H9 (cell line): ENCODE measurements around the gene USP35. TPM values are rescaled to one million over a fixed set of nuclear protein-coding genes. Genes with fewer than 3 reads are reported as not detected.

Experiments used
- DNase-seq: peaks from one replicate; pipeline ENCODE4 v3.0.0-alpha.2; 2017
- H2AFZ ChIP-seq: one replicate; pipeline ENCODE4 v1.6.1; 2013; ENCODE audit warnings: mild to moderate bottlenecking, low read length, control low read depth, moderate library complexity
- H2AK5ac ChIP-seq: 2 replicates; pipeline ENCODE4 v1.6.1; 2013; ENCODE audit warnings: low read length, control low read depth, mixed read lengths; ENCODE audit not compliant: insufficient read length
- H2BK120ac ChIP-seq: one replicate; pipeline ENCODE4 v1.6.1; 2013; ENCODE audit warnings: low read depth, mild to moderate bottlenecking, low read length, control low read depth, inconsistent platforms; ENCODE audit not compliant: poor library complexity, severe bottlenecking
- H2BK12ac ChIP-seq: 2 replicates; pipeline ENCODE4 v1.6.1; 2013; ENCODE audit warnings: low read length, control low read depth, mixed read lengths, low read depth; ENCODE audit not compliant: insufficient read length
- H2BK15ac ChIP-seq: 2 replicates; pipeline ENCODE4 v1.6.1; 2013; ENCODE audit warnings: low read depth, low read length, control low read depth
- H2BK20ac ChIP-seq: one replicate; pipeline ENCODE4 v1.6.1; 2013; ENCODE audit warnings: low read depth, mild to moderate bottlenecking, low read length, control low read depth, inconsistent platforms; ENCODE audit not compliant: poor library complexity, severe bottlenecking
- H2BK5ac ChIP-seq: 2 replicates; pipeline ENCODE4 v1.6.1; 2013; ENCODE audit warnings: low read length, control low read depth, mixed read lengths; ENCODE audit not compliant: insufficient read length
- H3K14ac ChIP-seq: 2 replicates; pipeline ENCODE4 v1.6.1; 2013; ENCODE audit warnings: low read length, control low read depth; ENCODE audit not compliant: insufficient read depth
- H3K18ac ChIP-seq: 2 replicates; pipeline ENCODE4 v1.6.1; 2013; ENCODE audit warnings: low read depth, mild to moderate bottlenecking, mixed read lengths, low read length, control low read depth; ENCODE audit not compliant: insufficient read length
- H3K23ac ChIP-seq: 2 replicates; pipeline ENCODE4 v1.6.1; 2013; ENCODE audit warnings: low read length, control low read depth, mixed read lengths, low read depth; ENCODE audit not compliant: insufficient read length
- H3K23me2 ChIP-seq: 2 replicates; pipeline ENCODE4 v1.6.1; 2013; ENCODE audit warnings: low read depth, mild to moderate bottlenecking, mixed read lengths, low read length, control low read depth; ENCODE audit not compliant: insufficient read length, poor library complexity, severe bottlenecking
- H3K27ac ChIP-seq: 2 replicates; pipeline ENCODE4 v1.5.1; 2013; ENCODE audit warnings: low read length, control low read depth, mixed read lengths, low read depth; ENCODE audit not compliant: insufficient read length
- H3K27me3 ChIP-seq: 2 replicates; pipeline ENCODE4 v1.6.1; 2013; ENCODE audit warnings: low read length, control low read depth, inconsistent platforms; ENCODE audit not compliant: insufficient read depth
- H3K4ac ChIP-seq: 2 replicates; pipeline ENCODE4 v1.6.1; 2013; ENCODE audit warnings: low read depth, mild to moderate bottlenecking, control low read depth, inconsistent platforms, low read length, moderate library complexity
- H3K4me1 ChIP-seq: 2 replicates; pipeline ENCODE4 v1.6.1; 2013; ENCODE audit warnings: low read length, control low read depth, inconsistent platforms; ENCODE audit not compliant: insufficient read depth
- H3K4me2 ChIP-seq: 2 replicates; pipeline ENCODE4 v1.6.1; 2013; ENCODE audit warnings: low read length, control low read depth, mixed read lengths; ENCODE audit not compliant: insufficient read length, insufficient read depth
- H3K56ac ChIP-seq: 2 replicates; pipeline ENCODE4 v1.6.1; 2013; ENCODE audit warnings: low read depth, mild to moderate bottlenecking, mixed read lengths, low read length, control low read depth; ENCODE audit not compliant: insufficient read length
- H3K79me1 ChIP-seq: 2 replicates; pipeline ENCODE4 v1.6.1; 2013; ENCODE audit warnings: low read depth, mild to moderate bottlenecking, moderate library complexity, low read length, control low read depth, inconsistent platforms; ENCODE audit not compliant: insufficient read depth, poor library complexity, severe bottlenecking
- H3K79me2 ChIP-seq: 2 replicates; pipeline ENCODE4 v1.6.1; 2013; ENCODE audit warnings: low read length, control low read depth, inconsistent platforms; ENCODE audit not compliant: insufficient read depth
- H3K9ac ChIP-seq: 2 replicates; pipeline ENCODE4 v1.6.1; 2013; ENCODE audit warnings: low read length, control low read depth, mixed read lengths; ENCODE audit not compliant: insufficient read length; ENCODE audit errors: extremely low read depth
- H3K9me3 ChIP-seq: one replicate; pipeline ENCODE4 v1.6.1; 2013; ENCODE audit warnings: low read depth, low read length, inconsistent platforms; ENCODE audit not compliant: control insufficient read depth
- H3T11ph ChIP-seq: one replicate; pipeline ENCODE4 v1.6.1; 2013; ENCODE audit warnings: mild to moderate bottlenecking, low read length, control low read depth, inconsistent platforms
- H4K20me1 ChIP-seq: one replicate; pipeline ENCODE4 v1.6.1; 2013; ENCODE audit not compliant: control insufficient read depth, insufficient read length, insufficient read depth
- H4K5ac ChIP-seq: 2 replicates; pipeline ENCODE4 v1.6.1; 2013; ENCODE audit warnings: low read depth, mild to moderate bottlenecking, mixed read lengths, low read length, control low read depth; ENCODE audit not compliant: insufficient read length
- H4K8ac ChIP-seq: replicated peaks from 2 replicates; pipeline ENCODE4 v1.6.1; 2013; ENCODE audit warnings: low read length, control low read depth, mixed read lengths, low read depth; ENCODE audit not compliant: insufficient read length
- H4K91ac ChIP-seq: 2 replicates; pipeline ENCODE4 v1.6.1; 2013; ENCODE audit warnings: low read depth, mild to moderate bottlenecking, moderate library complexity, mixed read lengths, low read length, control low read depth; ENCODE audit not compliant: insufficient read length
- H3K27ac Mint-ChIP-seq, 3 experiments: 2 replicates in 2 of 3; 3 replicates in 1 of 3; pipeline ENCODE4 v1.8.0; 2020 to 2021; ENCODE audit warnings: mixed read lengths in 3 of 3, mild to moderate bottlenecking in 1 of 3, moderate library complexity in 1 of 3
- H3K27me3 Mint-ChIP-seq: 2 replicates; pipeline ENCODE4 v1.8.0; 2021; ENCODE audit warnings: low read depth, mild to moderate bottlenecking, moderate library complexity, mixed read lengths
- H3K36me3 Mint-ChIP-seq, 3 experiments: 2 replicates in 2 of 3; 3 replicates in 1 of 3; pipeline ENCODE4 v1.8.0; 2020 to 2021; ENCODE audit warnings: low read depth in 3 of 3, mixed read lengths in 3 of 3; ENCODE audit not compliant: insufficient read depth in 1 of 3
- H3K4me1 Mint-ChIP-seq, 2 experiments: 2 replicates each; pipeline ENCODE4 v1.8.0; 2020; ENCODE audit warnings: mixed read lengths in 2 of 2
- H3K4me3 Mint-ChIP-seq, 2 experiments: 2 replicates in 1 of 2; 3 replicates in 1 of 2; pipeline ENCODE4 v1.8.0; 2020 to 2021; ENCODE audit warnings: mild to moderate bottlenecking in 2 of 2, mixed read lengths in 2 of 2, moderate library complexity in 1 of 2
- H3K9me3 Mint-ChIP-seq, 2 experiments: 2 replicates in 1 of 2; 3 replicates in 1 of 2; pipeline ENCODE4 v1.8.0; 2020; ENCODE audit warnings: mild to moderate bottlenecking in 2 of 2, mixed read lengths in 2 of 2, moderate library complexity in 1 of 2
- CTCF ChIP-seq: fragments of 200-600 bp; sonication (generic); conservative IDR thresholded peaks from 3 replicates; pipeline ENCODE4 v1.8.0; 2021; ENCODE audit warnings: antibody characterized with exemption, mild to moderate bottlenecking
- WGBS: extraction: QIAGEN DNeasy Blood & Tissue Kit; methylation state at CpG from one replicate; pipeline ENCODE4 v1.1.7; 2013; ENCODE audit warnings: missing lambda C conversion rate, low lambda C conversion rate, mixed read lengths; ENCODE audit not compliant: insufficient read length; ENCODE audit errors: extremely low coverage; 5-methylcytosine and 5-hydroxymethylcytosine counted together
- total RNA-seq: library from RNA; stranded (reverse); gene quantifications from 2 replicates; pipeline ENCODE4 v1.2.1, GENCODE V29; 2021

Gene USP35
- total RNA-seq, 1 experiment from 2014 or later = 6.8 TPM

GRCh38 chr11:78170874-78171549 is 17.7 kb upstream of the USP35 start:
- no peak overlapping the region for H2BK15ac ChIP-seq

More at GRCh38 chr11:78170874-78171549, 17.7 kb upstream of the USP35 start:
- no peak overlapping the region for H4K5ac ChIP-seq
- H3K56ac ChIP-seq = no peak overlapping the region
- no peak overlapping the region for H2BK20ac ChIP-seq
- H3K14ac ChIP-seq = no peak overlapping the region
- H4K91ac ChIP-seq = no peak overlapping the region
- no peak overlapping the region for H3K4me3 Mint-ChIP-seq
- H3K18ac ChIP-seq = no peak overlapping the region
- no peak overlapping the region for H2BK5ac ChIP-seq
- no peaks in the 10 kb centered on the region for H3K79me2 ChIP-seq
- no peaks in the 10 kb centered on the region for H4K20me1 ChIP-seq
- no peaks in the 10 kb centered on the region for H3K9me3 ChIP-seq
- H3K9ac ChIP-seq = no peak overlapping the region
- H3K79me1 ChIP-seq = no peaks in the 10 kb centered on the region
- H3K4ac ChIP-seq = no peak overlapping the region
- H3K27me3 Mint-ChIP-seq = no peaks in the 10 kb centered on the region
- peaks cover 0 to 6% of the 10 kb centered on the region in 2 experiments; a peak in 2 of 4 replicates for H3K4me1 Mint-ChIP-seq
- H2AK5ac ChIP-seq = no peak overlapping the region
- H3K27ac ChIP-seq = no peak overlapping the region
- H3K4me1 ChIP-seq = no peaks in the 10 kb centered on the region
- no peak for DNase-seq
- H3K23me2 ChIP-seq = no peaks in the 10 kb centered on the region
- H3K36me3 Mint-ChIP-seq = peaks cover 4 to 10% (median 5%) of the 10 kb centered on the region in 3 experiments; a peak in 4 of 7 replicates
- H3K23ac ChIP-seq = no peak overlapping the region
- H3K27ac Mint-ChIP-seq = peak overlapping the region in 2 of 3 experiments; percentile 17 to 35; a peak in 4 of 7 replicates
- no peak overlapping the region for H4K8ac ChIP-seq
- no peak for TF ChIP-seq CTCF
- no CpG with 5 or more reads among the region's 7 CpGs for WGBS
- no peak overlapping the region for H2BK120ac ChIP-seq
- H2AFZ ChIP-seq = no peak overlapping the region
- H3K27me3 ChIP-seq = no peaks in the 10 kb centered on the region
- H3K4me2 ChIP-seq = no peak overlapping the region
- H3K9me3 Mint-ChIP-seq = no peaks in the 10 kb centered on the region
- H2BK12ac ChIP-seq = no peak overlapping the region
- H3T11ph ChIP-seq = no peak overlapping the region
